DMS53 treated with DMSO at 0.1 percent for 48 hours (cell line): ENCODE results near the gene PRXL2A.
"Not testable (repeated sequence)": the region's sequence is repeated elsewhere in the genome, so short reads cannot be mapped to it uniquely, and the experiment has no call there.

Experiments used
- DNase-seq: peaks from one replicate; lab custom pipeline; 2025; ENCODE audit not compliant: unreplicated experiment; lab: John Stamatoyannopoulos, UW

Gene PRXL2A

GRCh38 chr10:80473692-80474596 lies 65.6 kb downstream of the PRXL2A start:
- DNase-seq: no peak

GRCh38 chr10:80474597-80474910 lies 66.2 kb downstream of the PRXL2A start:
- DNase-seq: no peak

- DNase-seq: no peak
Measured at GRCh38 chr10:80474941-80475340, 66.6 kb downstream of the PRXL2A start.

- not testable (repeated sequence) for DNase-seq
Measured at GRCh38 chr10:80475641-80476040, 67.3 kb downstream of the PRXL2A start.

GRCh38 chr10:80476685-80477084 lies 68.3 kb downstream of the PRXL2A start:
- no peak for DNase-seq

- DNase-seq: no peak
Measured at GRCh38 chr10:80477813-80478212, 69.5 kb downstream of the PRXL2A start.

- DNase-seq: not testable (repeated sequence)
Measured at GRCh38 chr10:80480373-80480772, 72.0 kb downstream of the PRXL2A start.

GRCh38 chr10:80480852-80481251 lies 72.5 kb downstream of the PRXL2A start:
- no peak for DNase-seq

GRCh38 chr10:80484243-80484642 lies 75.9 kb downstream of the PRXL2A start:
- DNase-seq: no peak

- no peak for DNase-seq
Measured at GRCh38 chr10:80484676-80485075, 76.3 kb downstream of the PRXL2A start.

GRCh38 chr10:80485076-80485945 lies 77.0 kb downstream of the PRXL2A start:
- DNase-seq: no peak

GRCh38 chr10:80485946-80486764 lies 77.8 kb downstream of the PRXL2A start:
- DNase-seq: no peak
